ENCODE data around the gene MCRIP1.

GRCh38 chr17:81866440-81867169 lies 33.5 kb upstream of the MCRIP1 start:
- TF ChIP-seq YY1 (IDR thresholded peaks at IDR 0.05; ENCODE audit: insufficient read depth, insufficient read length): no peak
- no peak for TF ChIP-seq ZNF274 (IDR thresholded peaks at IDR 0.05; ENCODE audit: low read depth, low read length)
- TF ChIP-seq SUZ12 (IDR thresholded peaks at IDR 0.05; ENCODE audit: extremely low read depth, insufficient read depth, insufficient read length): no peak

All from NT2/D1 (cell line).